AG04450 (cell line): ENCODE data around the gene CCDC59. TPM values are rescaled to one million over a fixed set of nuclear protein-coding genes. Genes with fewer than 3 reads are reported as not detected.

ENCODE experiments used
- CTCF ChIA-PET: fragments of 300-600, 350-600 bp; formaldehyde crosslinking; extraction: SDS; loops from one replicate; lab custom pipeline; 2022; ENCODE audit warnings: antibody characterized with exemption, inconsistent platforms; lab: Charles Lee
- POLR2A ChIA-PET: fragments of 350-600 bp; formaldehyde crosslinking; extraction: SDS; loops from one replicate; lab custom pipeline; 2021; ENCODE audit warnings: antibody characterized with exemption, inconsistent platforms; lab: Yijun Ruan, JAX
- DNase-seq: peaks from one replicate; pipeline ENCODE4 v3.0.0-alpha.2; 2011; ENCODE audit warnings: low read depth, low spot score
- H3K27ac ChIP-seq: one replicate; pipeline ENCODE4 v1.5.1; 2012; ENCODE audit warnings: low read depth, low read length, control low read depth
- H3K27me3 ChIP-seq: one replicate; pipeline ENCODE4 v1.6.0; 2012; ENCODE audit warnings: low read length; ENCODE audit not compliant: control insufficient read depth, insufficient read depth
- H3K4me3 ChIP-seq: 2 replicates; pipeline ENCODE4 v1.5.1; 2011; ENCODE audit warnings: mild to moderate bottlenecking, low read depth, low read length, control low read depth
- H3K9me3 ChIP-seq: 2 replicates; pipeline ENCODE4 v1.5.1; 2012; ENCODE audit warnings: low read length; ENCODE audit not compliant: control insufficient read depth, insufficient read depth
- CTCF ChIP-seq: IDR thresholded peaks from 2 replicates; pipeline ENCODE4 v1.5.1; 2011; ENCODE audit warnings: low read depth, low read length, control low read depth, inconsistent platforms
- polyA plus RNA-seq: library from polyadenylated mRNA; depleted of rRNA; stranded (reverse); fragments of >200 nt; gene quantifications from 2 replicates; pipeline ENCODE4 v1.2.3, GENCODE V29; 2011

CCDC59 gene
- polyA plus RNA-seq, 1 experiment, result 27.3 TPM

DNA sequence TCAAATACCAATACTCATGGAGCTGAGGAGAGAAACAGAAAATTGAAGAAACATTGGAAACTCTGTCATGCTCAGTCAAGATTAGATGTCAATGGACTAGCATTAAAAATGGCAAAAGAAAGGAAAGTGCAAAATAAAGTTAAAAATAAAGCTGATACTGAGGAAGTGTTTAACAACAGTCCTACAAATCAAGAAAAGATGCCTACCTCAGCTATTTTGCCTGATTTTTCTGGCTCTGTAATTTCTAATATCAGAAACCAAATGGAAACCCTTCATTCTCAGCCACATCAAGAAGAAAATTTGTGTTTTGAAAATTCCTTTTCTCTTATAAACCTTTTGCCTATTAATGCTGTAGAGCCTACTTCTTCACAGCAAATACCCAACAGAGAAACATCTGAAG is 40.7 kb upstream of the CCDC59 start:
- H3K27me3 ChIP-seq, result no peaks in the 10 kb centered on the region
- no peak for TF ChIP-seq CTCF
- POLR2A ChIA-PET, result no interaction called here
- CTCF ChIA-PET, result interaction anchor here (2.8 kb wide), 1 partner anchor 40 kb away, joined by 16 read pairs; the partner anchor contains the start of genes CCDC59 and METTL25
- H3K9me3 ChIP-seq, result no peaks in the 10 kb centered on the region
- no peak for DNase-seq
- no peak overlapping the region for H3K27ac ChIP-seq
- no peak overlapping the region for H3K4me3 ChIP-seq

GRCh38 chr12:82383930-82384552 is 25.9 kb upstream of the CCDC59 start:
- Histone ChIP-seq H3K27me3 (no peaks in the 10 kb centered on the region), H3K27ac (no peak overlapping the region), H3K4me3 (no peak overlapping the region), H3K9me3 (no peaks in the 10 kb centered on the region)
- peak; percentile 68 for TF ChIP-seq CTCF
- ChIA-PET POLR2A (interaction anchor here (1.1 kb wide), 1 partner anchor 50 kb away, joined by 3 read pairs; no protein-coding TSS in a partner anchor), CTCF (interaction anchor here (0.6 to 2.4 kb wide), 8 partner anchors 11 to 302 kb away, joined by 3 to 17 read pairs (median 3); partner anchors contain the start of genes CCDC59 and METTL25)
- no peak for DNase-seq

DNA sequence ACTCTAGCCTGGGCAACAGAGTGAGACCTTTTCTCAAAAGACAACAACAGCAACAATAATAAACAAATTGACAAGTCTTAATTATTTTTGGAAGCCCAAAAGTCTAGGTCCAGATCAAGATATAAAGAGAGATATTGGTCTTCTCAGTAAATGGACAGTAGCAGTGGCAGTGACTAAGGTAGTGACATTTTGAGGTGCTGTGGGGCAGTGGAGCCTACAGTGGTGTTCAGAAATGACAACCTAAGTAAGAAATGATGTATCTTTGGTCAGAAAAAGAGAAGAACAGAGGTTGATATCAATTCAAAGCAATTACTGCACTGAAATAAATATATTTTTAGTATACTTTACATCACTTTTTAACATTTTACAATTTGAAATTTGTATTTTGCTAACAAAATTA is 20.8 kb upstream of the CCDC59 start:
- Histone ChIP-seq H3K4me3 (no peak overlapping the region), H3K9me3 (no peaks in the 10 kb centered on the region), H3K27me3 (no peaks in the 10 kb centered on the region), H3K27ac (no peak overlapping the region)
- TF ChIP-seq CTCF, result no peak
- CTCF ChIA-PET, result interaction anchor here (0.6 to 1.0 kb wide), 3 partner anchors 21 to 30 kb away, joined by 3 read pairs; partner anchors contain the start of genes CCDC59 and METTL25
- POLR2A ChIA-PET, result no interaction called here
- no peak for DNase-seq

- Histone ChIP-seq H3K27me3 (no peaks in the 10 kb centered on the region), H3K4me3 (no peak overlapping the region), H3K27ac (no peak overlapping the region), H3K9me3 (no peaks in the 10 kb centered on the region)
- ChIA-PET POLR2A (interaction anchor here (0.9 kb wide), 1 partner anchor 10 kb away, joined by 3 read pairs; no protein-coding TSS in a partner anchor), CTCF (interaction anchor here (1.9 kb wide), 1 partner anchor 16 kb away, joined by 15 read pairs; the partner anchor contains the start of genes CCDC59 and METTL25)
- no peak for TF ChIP-seq CTCF
- no peak for DNase-seq
Observed at GRCh38 chr12:82375201-82375600, 17.0 kb upstream of the CCDC59 start.

DNA sequence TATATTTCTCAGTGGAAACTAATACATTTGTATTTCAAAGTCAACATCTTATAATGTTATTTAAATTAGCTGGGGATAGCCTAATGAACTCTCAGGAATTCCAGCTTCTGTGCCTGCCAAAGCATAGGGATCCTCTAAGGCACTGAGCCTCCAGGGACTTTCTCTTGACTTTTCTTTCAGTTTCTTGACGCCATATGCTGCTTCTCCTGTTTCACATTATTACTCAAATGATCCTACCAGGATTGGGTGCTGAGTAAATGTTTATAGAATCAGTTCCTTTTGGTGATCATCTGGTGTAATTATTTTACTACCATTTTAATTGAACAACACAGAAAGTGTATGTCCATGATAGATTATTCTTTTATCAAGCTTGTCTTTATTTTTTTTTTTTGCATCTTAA is 8.0 kb upstream of the CCDC59 start:
- H3K4me3 ChIP-seq, result no peak overlapping the region
- no peak overlapping the region for H3K27ac ChIP-seq
- H3K9me3 ChIP-seq, result no peaks in the 10 kb centered on the region
- no peak for TF ChIP-seq CTCF
- POLR2A ChIA-PET, result no interaction called here
- H3K27me3 ChIP-seq, result no peaks in the 10 kb centered on the region
- DNase-seq, result no peak
- CTCF ChIA-PET, result interaction anchor here (1.1 to 4.7 kb wide), 2 partner anchors 8 to 18 kb away, joined by 3 to 55 read pairs; partner anchors contain the start of genes CCDC59 and METTL25
